H1 (cell line): ENCODE results near the gene PABPC1L. TPM values are rescaled to one million over a fixed set of nuclear protein-coding genes. Genes with fewer than 3 reads are reported as not detected.

Experiments used
- KDM1A ChIP-seq: fragments of 200-600, 300-600 bp; sonication (generic); IDR thresholded peaks from 2 replicates; pipeline ENCODE4 v1.7.1; 2016; ENCODE audit warnings: mild to moderate bottlenecking, low read length, borderline replicate concordance
- POU5F1 ChIP-seq: IDR thresholded peaks from 2 replicates; pipeline ENCODE4 v1.6.1; 2011; ENCODE audit warnings: low read depth, mild to moderate bottlenecking, low read length, moderate library complexity
- RBBP5 ChIP-seq: IDR thresholded peaks from 2 replicates; pipeline ENCODE4 v1.7.1; 2012; ENCODE audit warnings: low read depth, mild to moderate bottlenecking, inconsistent platforms, low read length, moderate library complexity, borderline replicate concordance
- SP1 ChIP-seq: IDR thresholded peaks from 2 replicates; pipeline ENCODE4 v1.6.1; 2011; ENCODE audit warnings: low read depth, low read length
- SP2 ChIP-seq: IDR thresholded peaks from 2 replicates; pipeline ENCODE4 v1.6.1; 2012; ENCODE audit warnings: mild to moderate bottlenecking, low read length, inconsistent platforms
- polyA plus RNA-seq, 7 experiments: library from polyadenylated mRNA; depleted of rRNA in 3 of 7; stranded (reverse) in 5 of 7; unstranded in 2 of 7; fragments of >200 nt in 5 of 7; fragments of 200-250 nt in 2 of 7; gene quantifications; 1 replicate in 5 of 7; 2 replicates in 1 of 7; 4 replicates in 1 of 7; pipeline versions ENCODE4 v1.2.1 to v1.2.3, GENCODE V29; 2011 to 2013; ENCODE audit warnings: missing spikeins in 2 of 7, mixed read lengths in 2 of 7
- total RNA-seq: library from RNA; stranded (reverse); fragmentation: NEBNext Ultra II Directional; extraction: Animal tissue kit (Norgen Biotek cat#: 25700); gene quantifications from 2 replicates; pipeline ENCODE4 v1.2.1, GENCODE V29; 2021
- TF ChIP-seq, protein P1 (sequence below): fragments of 300-600 bp; sonication (generic); IDR thresholded peaks from 2 replicates; pipeline ENCODE4 v1.7.1; 2012; ENCODE audit warnings: low read length, moderate library complexity, mild to moderate bottlenecking, inconsistent platforms; ENCODE audit not compliant: insufficient replicate concordance
- TF ChIP-seq, protein P2 (sequence below): IDR thresholded peaks from 2 replicates; pipeline ENCODE4 v1.6.1; 2012; ENCODE audit warnings: inconsistent platforms
- TF ChIP-seq, protein P3 (sequence below): IDR thresholded peaks from 2 replicates; pipeline ENCODE4 v1.6.1; 2012; ENCODE audit warnings: inconsistent platforms

The PABPC1L gene
- total and polyA plus RNA-seq, 2 of the 8 experiments (the other 6 are each of a cell fraction or from before 2014, with no cell fraction given), result 61.1 to 108 TPM

DNA sequence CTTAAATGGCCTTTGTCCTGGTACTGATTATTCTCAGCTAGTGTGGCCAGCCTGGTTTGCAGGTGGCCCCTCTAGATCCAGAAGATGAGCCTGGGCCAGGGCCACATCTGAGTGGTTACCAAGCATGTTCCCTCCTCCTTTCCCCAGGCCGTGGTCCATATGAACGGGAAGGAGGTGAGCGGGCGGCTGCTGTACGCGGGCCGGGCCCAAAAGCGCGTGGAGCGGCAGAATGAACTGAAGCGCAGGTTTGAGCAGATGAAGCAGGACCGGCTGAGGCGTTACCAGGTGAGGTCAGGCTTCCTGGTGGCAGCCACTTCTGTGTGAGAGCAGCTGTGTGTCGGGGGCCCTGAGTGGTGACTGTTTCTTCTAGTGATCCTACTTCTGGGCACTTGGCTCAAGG, 11.6 kb downstream of the PABPC1L start (continued):
- TF ChIP-seq, protein P1, sequence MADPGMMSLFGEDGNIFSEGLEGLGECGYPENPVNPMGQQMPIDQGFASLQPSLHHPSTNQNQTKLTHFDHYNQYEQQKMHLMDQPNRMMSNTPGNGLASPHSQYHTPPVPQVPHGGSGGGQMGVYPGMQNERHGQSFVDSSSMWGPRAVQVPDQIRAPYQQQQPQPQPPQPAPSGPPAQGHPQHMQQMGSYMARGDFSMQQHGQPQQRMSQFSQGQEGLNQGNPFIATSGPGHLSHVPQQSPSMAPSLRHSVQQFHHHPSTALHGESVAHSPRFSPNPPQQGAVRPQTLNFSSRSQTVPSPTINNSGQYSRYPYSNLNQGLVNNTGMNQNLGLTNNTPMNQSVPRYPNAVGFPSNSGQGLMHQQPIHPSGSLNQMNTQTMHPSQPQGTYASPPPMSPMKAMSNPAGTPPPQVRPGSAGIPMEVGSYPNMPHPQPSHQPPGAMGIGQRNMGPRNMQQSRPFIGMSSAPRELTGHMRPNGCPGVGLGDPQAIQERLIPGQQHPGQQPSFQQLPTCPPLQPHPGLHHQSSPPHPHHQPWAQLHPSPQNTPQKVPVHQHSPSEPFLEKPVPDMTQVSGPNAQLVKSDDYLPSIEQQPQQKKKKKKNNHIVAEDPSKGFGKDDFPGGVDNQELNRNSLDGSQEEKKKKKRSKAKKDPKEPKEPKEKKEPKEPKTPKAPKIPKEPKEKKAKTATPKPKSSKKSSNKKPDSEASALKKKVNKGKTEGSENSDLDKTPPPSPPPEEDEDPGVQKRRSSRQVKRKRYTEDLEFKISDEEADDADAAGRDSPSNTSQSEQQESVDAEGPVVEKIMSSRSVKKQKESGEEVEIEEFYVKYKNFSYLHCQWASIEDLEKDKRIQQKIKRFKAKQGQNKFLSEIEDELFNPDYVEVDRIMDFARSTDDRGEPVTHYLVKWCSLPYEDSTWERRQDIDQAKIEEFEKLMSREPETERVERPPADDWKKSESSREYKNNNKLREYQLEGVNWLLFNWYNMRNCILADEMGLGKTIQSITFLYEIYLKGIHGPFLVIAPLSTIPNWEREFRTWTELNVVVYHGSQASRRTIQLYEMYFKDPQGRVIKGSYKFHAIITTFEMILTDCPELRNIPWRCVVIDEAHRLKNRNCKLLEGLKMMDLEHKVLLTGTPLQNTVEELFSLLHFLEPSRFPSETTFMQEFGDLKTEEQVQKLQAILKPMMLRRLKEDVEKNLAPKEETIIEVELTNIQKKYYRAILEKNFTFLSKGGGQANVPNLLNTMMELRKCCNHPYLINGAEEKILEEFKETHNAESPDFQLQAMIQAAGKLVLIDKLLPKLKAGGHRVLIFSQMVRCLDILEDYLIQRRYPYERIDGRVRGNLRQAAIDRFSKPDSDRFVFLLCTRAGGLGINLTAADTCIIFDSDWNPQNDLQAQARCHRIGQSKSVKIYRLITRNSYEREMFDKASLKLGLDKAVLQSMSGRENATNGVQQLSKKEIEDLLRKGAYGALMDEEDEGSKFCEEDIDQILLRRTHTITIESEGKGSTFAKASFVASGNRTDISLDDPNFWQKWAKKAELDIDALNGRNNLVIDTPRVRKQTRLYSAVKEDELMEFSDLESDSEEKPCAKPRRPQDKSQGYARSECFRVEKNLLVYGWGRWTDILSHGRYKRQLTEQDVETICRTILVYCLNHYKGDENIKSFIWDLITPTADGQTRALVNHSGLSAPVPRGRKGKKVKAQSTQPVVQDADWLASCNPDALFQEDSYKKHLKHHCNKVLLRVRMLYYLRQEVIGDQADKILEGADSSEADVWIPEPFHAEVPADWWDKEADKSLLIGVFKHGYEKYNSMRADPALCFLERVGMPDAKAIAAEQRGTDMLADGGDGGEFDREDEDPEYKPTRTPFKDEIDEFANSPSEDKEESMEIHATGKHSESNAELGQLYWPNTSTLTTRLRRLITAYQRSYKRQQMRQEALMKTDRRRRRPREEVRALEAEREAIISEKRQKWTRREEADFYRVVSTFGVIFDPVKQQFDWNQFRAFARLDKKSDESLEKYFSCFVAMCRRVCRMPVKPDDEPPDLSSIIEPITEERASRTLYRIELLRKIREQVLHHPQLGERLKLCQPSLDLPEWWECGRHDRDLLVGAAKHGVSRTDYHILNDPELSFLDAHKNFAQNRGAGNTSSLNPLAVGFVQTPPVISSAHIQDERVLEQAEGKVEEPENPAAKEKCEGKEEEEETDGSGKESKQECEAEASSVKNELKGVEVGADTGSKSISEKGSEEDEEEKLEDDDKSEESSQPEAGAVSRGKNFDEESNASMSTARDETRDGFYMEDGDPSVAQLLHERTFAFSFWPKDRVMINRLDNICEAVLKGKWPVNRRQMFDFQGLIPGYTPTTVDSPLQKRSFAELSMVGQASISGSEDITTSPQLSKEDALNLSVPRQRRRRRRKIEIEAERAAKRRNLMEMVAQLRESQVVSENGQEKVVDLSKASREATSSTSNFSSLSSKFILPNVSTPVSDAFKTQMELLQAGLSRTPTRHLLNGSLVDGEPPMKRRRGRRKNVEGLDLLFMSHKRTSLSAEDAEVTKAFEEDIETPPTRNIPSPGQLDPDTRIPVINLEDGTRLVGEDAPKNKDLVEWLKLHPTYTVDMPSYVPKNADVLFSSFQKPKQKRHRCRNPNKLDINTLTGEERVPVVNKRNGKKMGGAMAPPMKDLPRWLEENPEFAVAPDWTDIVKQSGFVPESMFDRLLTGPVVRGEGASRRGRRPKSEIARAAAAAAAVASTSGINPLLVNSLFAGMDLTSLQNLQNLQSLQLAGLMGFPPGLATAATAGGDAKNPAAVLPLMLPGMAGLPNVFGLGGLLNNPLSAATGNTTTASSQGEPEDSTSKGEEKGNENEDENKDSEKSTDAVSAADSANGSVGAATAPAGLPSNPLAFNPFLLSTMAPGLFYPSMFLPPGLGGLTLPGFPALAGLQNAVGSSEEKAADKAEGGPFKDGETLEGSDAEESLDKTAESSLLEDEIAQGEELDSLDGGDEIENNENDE, result no peak
- TF ChIP-seq RBBP5, result no peak
- no peak for TF ChIP-seq SP1
- TF ChIP-seq, protein P2, sequence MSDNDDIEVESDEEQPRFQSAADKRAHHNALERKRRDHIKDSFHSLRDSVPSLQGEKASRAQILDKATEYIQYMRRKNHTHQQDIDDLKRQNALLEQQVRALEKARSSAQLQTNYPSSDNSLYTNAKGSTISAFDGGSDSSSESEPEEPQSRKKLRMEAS, result no peak
- TF ChIP-seq SP2, result no peak
- TF ChIP-seq, protein P3, sequence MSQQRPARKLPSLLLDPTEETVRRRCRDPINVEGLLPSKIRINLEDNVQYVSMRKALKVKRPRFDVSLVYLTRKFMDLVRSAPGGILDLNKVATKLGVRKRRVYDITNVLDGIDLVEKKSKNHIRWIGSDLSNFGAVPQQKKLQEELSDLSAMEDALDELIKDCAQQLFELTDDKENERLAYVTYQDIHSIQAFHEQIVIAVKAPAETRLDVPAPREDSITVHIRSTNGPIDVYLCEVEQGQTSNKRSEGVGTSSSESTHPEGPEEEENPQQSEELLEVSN, result no peak
- no peak for TF ChIP-seq KDM1A
- no peak for TF ChIP-seq POU5F1
- TF ChIP-seq, all 59 proteins: peak for 0
